BJ (cell line): ENCODE results near the gene TUBB2A. TPM values are rescaled to one million over a fixed set of nuclear protein-coding genes. Genes with fewer than 3 reads are reported as not detected.
A peak's percentile ranks its signal among the peaks of the same experiment; 100 is the strongest.

ENCODE experiments used
- CTCF ChIA-PET: fragments of 350-600 bp; formaldehyde crosslinking; extraction: SDS; loops from one replicate; lab custom pipeline; 2021; ENCODE audit warnings: antibody characterized with exemption, inconsistent platforms; lab: Yijun Ruan, JAX
- POLR2A ChIA-PET: fragments of 300-600 bp; sonication (Branson Sonifier 250); formaldehyde crosslinking; extraction: SDS; loops from one replicate; lab custom pipeline; 2021; ENCODE audit warnings: antibody characterized with exemption; lab: Charles Lee
- DNase-seq: peaks from one replicate; pipeline ENCODE4 v3.0.0-alpha.2; 2011; ENCODE audit warnings: low read depth
- H3K27me3 ChIP-seq: 2 replicates; pipeline ENCODE4 v1.6.0; 2011; ENCODE audit warnings: low read length; ENCODE audit not compliant: control insufficient read depth, insufficient read depth
- H3K36me3 ChIP-seq: 2 replicates; pipeline ENCODE4 v1.5.1; 2011; ENCODE audit warnings: low read length; ENCODE audit not compliant: control insufficient read depth, insufficient read depth
- H3K4me3 ChIP-seq: 2 replicates; pipeline ENCODE4 v1.5.1; 2011; ENCODE audit warnings: low read depth, mild to moderate bottlenecking, control low read depth, low read length
- CTCF ChIP-seq: IDR thresholded peaks from 2 replicates; pipeline ENCODE4 v1.5.1; 2011; ENCODE audit warnings: low read depth, mild to moderate bottlenecking, control low read depth, inconsistent platforms, low read length, moderate library complexity; ENCODE audit not compliant: insufficient read depth
- polyA plus RNA-seq: library from polyadenylated mRNA; depleted of rRNA; stranded (reverse); fragments of >200 nt; gene quantifications from 2 replicates; pipeline ENCODE4 v1.2.3, GENCODE V29; 2011

Gene TUBB2A
- polyA plus RNA-seq, 1 experiment, result 184 TPM

GRCh38 chr6:3119040-3119723 lies 38.2 kb downstream of the TUBB2A start:
- POLR2A ChIA-PET, result no interaction called here

GRCh38 chr6:3118353-3119039 lies 38.8 kb downstream of the TUBB2A start, which contains the start of gene BPHL:
Gene BPHL, plus strand, starts transcription at chr6:3118711. Its CDS starts 30 bp downstream, at chr6:3118741.
- H3K27me3 ChIP-seq, result no peaks in the 10 kb centered on the region
- POLR2A ChIA-PET, result no interaction called here
- peaks cover 9% of the 10 kb centered on the region for H3K36me3 ChIP-seq
- peak; percentile 44 for DNase-seq
- peak within 1 kb of the TSS; percentile 76 for H3K4me3 ChIP-seq
- CTCF ChIA-PET, result interaction anchor here (0.6 kb wide), 1 partner anchor 17 kb away, joined by 4 read pairs; no protein-coding TSS in a partner anchor
- no peak for TF ChIP-seq CTCF

More at GRCh38 chr6:3119040-3119723, 38.2 kb downstream of the TUBB2A start:
- no peak for TF ChIP-seq CTCF
- peak overlapping the region; percentile 76 for H3K4me3 ChIP-seq
- DNase-seq, result no peak
- H3K36me3 ChIP-seq, result peaks cover 8% of the 10 kb centered on the region
- CTCF ChIA-PET, result interaction anchor here (0.6 to 1.4 kb wide), 4 partner anchors 18 to 132 kb away, joined by 3 to 8 read pairs (median 4); no protein-coding TSS in a partner anchor
- H3K27me3 ChIP-seq, result no peaks in the 10 kb centered on the region

- ChIA-PET POLR2A (no interaction called here), CTCF (no interaction called here)
- Histone ChIP-seq H3K36me3 (peaks cover 10% of the 10 kb centered on the region), H3K27me3 (no peaks in the 10 kb centered on the region), H3K4me3 (peak overlapping the region; percentile 76)
- DNase-seq, result no peak
- no peak for TF ChIP-seq CTCF
These were observed 39.4 kb downstream of the TUBB2A start for GRCh38 chr6:3117912-3118352.

GRCh38 chr6:3114377-3114776 lies 43.0 kb downstream of the TUBB2A start:
- Histone ChIP-seq H3K4me3 (no peak overlapping the region), H3K27me3 (no peaks in the 10 kb centered on the region), H3K36me3 (peaks cover 16% of the 10 kb centered on the region)
- no peak for TF ChIP-seq CTCF
- CTCF ChIA-PET, result no interaction called here
- DNase-seq, result no peak
- POLR2A ChIA-PET, result no interaction called here

GRCh38 chr6:3109761-3110160 lies 47.6 kb downstream of the TUBB2A start:
- H3K27me3 ChIP-seq, result no peaks in the 10 kb centered on the region
- no peak for TF ChIP-seq CTCF
- H3K4me3 ChIP-seq, result no peak overlapping the region
- POLR2A ChIA-PET, result no interaction called here
- peaks cover 30% of the 10 kb centered on the region for H3K36me3 ChIP-seq
- no peak for DNase-seq
- CTCF ChIA-PET, result interaction anchor here (1.9 kb wide), 1 partner anchor 138 kb away, joined by 5 read pairs; no protein-coding TSS in a partner anchor
